Measurements from ENCODE around the gene UBAP1L.

DNA sequence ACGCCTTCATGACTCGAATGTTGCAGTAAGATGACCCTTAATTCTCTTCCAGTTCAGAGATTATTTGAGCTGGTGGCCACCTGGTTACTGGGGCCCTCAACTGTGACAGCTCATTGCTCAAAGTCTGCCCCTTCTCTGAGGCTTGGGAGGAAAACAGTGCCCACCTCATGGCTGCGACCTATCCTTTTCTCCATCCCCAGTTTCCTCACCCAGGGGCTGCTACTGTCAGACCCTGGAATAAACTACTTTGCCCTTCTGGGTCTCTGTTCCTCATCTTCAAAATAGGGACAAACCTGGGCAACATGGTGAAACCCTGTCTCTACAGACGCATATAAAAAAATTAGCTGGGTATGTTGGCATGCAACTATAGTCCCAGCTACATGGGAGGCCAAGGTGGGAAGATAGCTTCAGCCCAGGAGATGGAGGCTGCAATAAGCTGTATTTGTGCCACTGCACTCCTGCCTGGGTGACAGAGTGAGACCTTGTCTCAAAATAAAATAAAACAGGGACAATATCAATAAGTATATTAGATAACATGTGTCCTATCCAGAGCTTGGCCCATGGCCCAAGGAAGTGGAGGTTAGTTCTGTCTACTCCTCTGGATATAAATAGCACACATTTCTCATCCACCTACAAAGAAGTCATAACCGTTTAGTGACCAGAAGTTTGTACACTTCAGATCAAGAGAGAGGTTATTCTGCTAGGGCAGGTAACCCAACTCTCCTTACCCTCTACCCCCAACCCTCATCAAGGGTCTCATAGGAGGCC is 45.0 kb downstream of the UBAP1L start:
- TF ChIP-seq CTCF (IDR thresholded peaks at IDR 0.05; ENCODE audit: borderline replicate concordance, extremely low read depth, low read length, poor library complexity, severe bottlenecking) (no peak), EZH2 (IDR thresholded peaks at IDR 0.05; ENCODE audit: borderline replicate concordance, low read depth, low read length, severe bottlenecking) (no peak)
